Suprapubic skin (tissue), 4 donors: ENCODE results near the gene SLC22A4. TPM values are rescaled to one million over a fixed set of nuclear protein-coding genes. Genes with fewer than 3 reads are reported as not detected.

ENCODE experiments used
- DNase-seq, 2 donors: peaks; one replicate each; pipeline ENCODE4 v3.0.0-alpha.2; 2019; ENCODE audit warnings: low spot score in 2 of 2
- H3K27ac ChIP-seq: fragments of 200-600 bp; sonication (generic); one replicate; pipeline ENCODE4 v1.5.1; 2019
- H3K27me3 ChIP-seq: fragments of 200-600 bp; sonication (generic); one replicate; pipeline ENCODE4 v1.5.1; 2019
- H3K36me3 ChIP-seq: fragments of 200-600 bp; sonication (generic); one replicate; pipeline ENCODE4 v1.5.1; 2019
- H3K4me1 ChIP-seq: fragments of 200-600 bp; sonication (generic); one replicate; pipeline ENCODE4 v1.5.1; 2019
- H3K4me3 ChIP-seq: fragments of 200-600 bp; sonication (generic); one replicate; pipeline ENCODE4 v1.5.1; 2019; ENCODE audit warnings: mild to moderate bottlenecking
- H3K9me3 ChIP-seq: fragments of 200-600 bp; sonication (generic); one replicate; pipeline ENCODE4 v1.5.1; 2019
- CTCF ChIP-seq, 2 donors: fragments of 200-600 bp in 1 of 2; fragments of 450-650 bp in 1 of 2; sonication (generic) in 1 of 2; IDR thresholded peaks; one replicate each; pipeline ENCODE4 v1.5.1; 2016 to 2019; ENCODE audit warnings: antibody characterized with exemption in 2 of 2, mild to moderate bottlenecking in 1 of 2, moderate library complexity in 1 of 2
- EP300 ChIP-seq: sonication (generic); formaldehyde crosslinking; IDR thresholded peaks from one replicate; pipeline ENCODE4 v1.6.1; 2017; ENCODE audit warnings: antibody characterized with exemption
- POLR2A ChIP-seq, 2 donors: fragments of 450-650 bp; IDR thresholded peaks; one replicate each; pipeline ENCODE4 v1.6.1; 2017; ENCODE audit warnings: antibody characterized with exemption in 2 of 2, mild to moderate bottlenecking in 2 of 2, moderate library complexity in 2 of 2
- POLR2AphosphoS5 ChIP-seq, 3 donors: sonication (generic); formaldehyde crosslinking; IDR thresholded peaks; one replicate each; pipeline ENCODE4 v1.6.1; 2017; ENCODE audit warnings: antibody characterized with exemption in 3 of 3
- WGBS: methylation state at CpG from one replicate; pipeline ENCODE4 v1.1.5; 2018; 5-methylcytosine and 5-hydroxymethylcytosine counted together
- total RNA-seq, 4 donors: library from RNA; depleted of rRNA; stranded (reverse); fragments of >200 nt; gene quantifications; one replicate each; pipeline ENCODE4 v1.1.0, GENCODE V29; 2016

SLC22A4 gene
- total RNA-seq, 4 donors from 2014 or later = 0.32 to 1.9 (median 1.3) TPM

GRCh38 chr5:132380047-132380446, 85.9 kb downstream of the SLC22A4 start:
- peaks cover 31% of the 10 kb centered on the region for H3K4me1 ChIP-seq

GRCh38 chr5:132380741-132381140, 86.5 kb downstream of the SLC22A4 start:
- WGBS = 77% methylated on average over 2 of the region's 2 CpGs
- Histone ChIP-seq H3K27me3 (no peaks in the 10 kb centered on the region), H3K4me1 (peaks cover 35% of the 10 kb centered on the region), H3K36me3 (peaks cover 3% of the 10 kb centered on the region), H3K4me3 (no peak overlapping the region), H3K9me3 (no peaks in the 10 kb centered on the region), H3K27ac (no peak overlapping the region)
- TF ChIP-seq EP300 = no peak
- TF ChIP-seq CTCF (IDR thresholded peaks at IDR 0.05) = no peak
- no peak for TF ChIP-seq POLR2A (IDR thresholded peaks at IDR 0.05)
- no peak for TF ChIP-seq POLR2AphosphoS5 (IDR thresholded peaks at IDR 0.05)
- DNase-seq = no peak

More at GRCh38 chr5:132380047-132380446, 85.9 kb downstream of the SLC22A4 start:
- H3K27ac ChIP-seq = no peak overlapping the region
- 93% methylated on average over 6 of the region's 6 CpGs for WGBS
- H3K36me3 ChIP-seq = peaks cover 3% of the 10 kb centered on the region
- H3K9me3 ChIP-seq = no peaks in the 10 kb centered on the region
- DNase-seq = no peak
- TF ChIP-seq EP300 (no peak), POLR2AphosphoS5 (IDR thresholded peaks at IDR 0.05) (no peak), POLR2A (IDR thresholded peaks at IDR 0.05) (no peak), CTCF (IDR thresholded peaks at IDR 0.05) (no peak)
- no peaks in the 10 kb centered on the region for H3K27me3 ChIP-seq
- H3K4me3 ChIP-seq = no peak overlapping the region

- H3K36me3 ChIP-seq = peaks cover 3% of the 10 kb centered on the region
- WGBS = 36% methylated on average over 1 of the region's 1 CpG
- no peaks in the 10 kb centered on the region for H3K27me3 ChIP-seq
- no peak overlapping the region for H3K4me3 ChIP-seq
- H3K27ac ChIP-seq = no peak overlapping the region
- TF ChIP-seq CTCF (IDR thresholded peaks at IDR 0.05) = no peak
- TF ChIP-seq POLR2AphosphoS5 (IDR thresholded peaks at IDR 0.05) = no peak
- TF ChIP-seq EP300 = no peak
- no peak for TF ChIP-seq POLR2A (IDR thresholded peaks at IDR 0.05)
- DNase-seq = no peak
- peaks cover 40% of the 10 kb centered on the region for H3K4me1 ChIP-seq
- no peaks in the 10 kb centered on the region for H3K9me3 ChIP-seq
Observed at GRCh38 chr5:132381614-132382013, 87.4 kb downstream of the SLC22A4 start.

- Histone ChIP-seq H3K36me3 (peaks cover 3% of the 10 kb centered on the region), H3K27me3 (no peaks in the 10 kb centered on the region), H3K4me1 (peaks cover 40% of the 10 kb centered on the region), H3K27ac (no peak overlapping the region), H3K4me3 (no peak overlapping the region), H3K9me3 (no peaks in the 10 kb centered on the region)
- no peak for DNase-seq
- TF ChIP-seq POLR2A (IDR thresholded peaks at IDR 0.05) = no peak
- no peak for TF ChIP-seq EP300
- TF ChIP-seq CTCF (IDR thresholded peaks at IDR 0.05) = no peak
- no peak for TF ChIP-seq POLR2AphosphoS5 (IDR thresholded peaks at IDR 0.05)
- WGBS = 89% methylated on average over 1 of the region's 1 CpG
Observed at GRCh38 chr5:132383261-132383660, 89.1 kb downstream of the SLC22A4 start.

GRCh38 chr5:132383984-132384383, 89.8 kb downstream of the SLC22A4 start:
- Histone ChIP-seq H3K36me3 (peaks cover 3% of the 10 kb centered on the region), H3K4me1 (peaks cover 47% of the 10 kb centered on the region), H3K27me3 (no peaks in the 10 kb centered on the region), H3K9me3 (no peaks in the 10 kb centered on the region), H3K27ac (no peak overlapping the region), H3K4me3 (no peak overlapping the region)
- DNase-seq = no peak
- no peak for TF ChIP-seq EP300
- no peak for TF ChIP-seq CTCF (IDR thresholded peaks at IDR 0.05)
- TF ChIP-seq POLR2A (IDR thresholded peaks at IDR 0.05) = no peak
- no peak for TF ChIP-seq POLR2AphosphoS5 (IDR thresholded peaks at IDR 0.05)
- WGBS = 92% methylated on average over 5 of the region's 5 CpGs
